Coronary artery (tissue), 2 donors: ENCODE results near the gene KCNQ1.

Source experiments
- DNase-seq: peaks from one replicate; pipeline ENCODE4 v3.0.0-alpha.2; 2017; ENCODE audit warnings: low spot score
- H3K27ac ChIP-seq, 2 donors: fragments of 200-600 bp; sonication (generic); one replicate each; pipeline ENCODE4 v1.5.1; 2016 to 2019
- H3K4me3 ChIP-seq: fragments of 200-600 bp; sonication (generic); 2 replicates; pipeline ENCODE4 v1.5.1; 2016; ENCODE audit warnings: mild to moderate bottlenecking, moderate library complexity
- TF ChIP-seq, protein P1 (sequence below): fragments of 200-600 bp; sonication (generic); IDR thresholded peaks from one replicate; pipeline ENCODE4 v1.5.1; 2019; ENCODE audit warnings: antibody characterized with exemption

KCNQ1 gene

DNA sequence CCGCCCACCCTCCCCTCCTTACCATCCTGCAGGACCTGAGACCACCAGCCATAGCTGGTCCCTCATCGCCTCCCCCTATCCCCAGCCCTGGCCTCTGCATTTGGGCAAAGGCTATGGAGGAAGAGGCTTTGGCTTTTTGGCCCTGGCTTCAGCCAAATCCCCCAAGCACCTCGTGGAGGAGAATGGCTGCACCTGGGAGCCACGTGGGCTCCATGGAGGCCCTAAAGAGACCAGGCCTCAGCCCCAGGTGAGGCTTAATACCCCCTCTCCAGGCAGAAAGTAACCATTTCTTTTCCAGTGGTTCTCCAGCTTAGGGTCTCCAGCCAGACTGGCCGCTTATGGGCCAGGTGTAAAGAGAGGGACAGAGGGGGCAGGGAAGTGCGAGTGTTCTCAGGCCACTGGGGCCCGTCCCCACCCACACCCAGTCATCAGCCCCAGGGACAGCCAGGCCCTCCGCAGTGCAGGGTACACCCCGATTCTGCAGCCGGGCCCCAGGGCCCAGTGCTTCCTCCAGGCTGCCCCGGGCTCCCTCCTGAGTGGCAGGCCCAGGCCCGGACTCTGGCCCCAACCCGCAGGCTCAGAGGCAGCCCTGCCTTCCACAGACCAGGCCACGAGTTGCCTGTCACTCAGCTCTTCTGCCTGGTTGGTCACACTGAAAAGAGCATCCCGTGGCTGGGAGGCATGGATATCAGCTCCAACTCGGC, 414.3 kb downstream of the KCNQ1 start:
- no peak for DNase-seq
- TF ChIP-seq, protein P1, sequence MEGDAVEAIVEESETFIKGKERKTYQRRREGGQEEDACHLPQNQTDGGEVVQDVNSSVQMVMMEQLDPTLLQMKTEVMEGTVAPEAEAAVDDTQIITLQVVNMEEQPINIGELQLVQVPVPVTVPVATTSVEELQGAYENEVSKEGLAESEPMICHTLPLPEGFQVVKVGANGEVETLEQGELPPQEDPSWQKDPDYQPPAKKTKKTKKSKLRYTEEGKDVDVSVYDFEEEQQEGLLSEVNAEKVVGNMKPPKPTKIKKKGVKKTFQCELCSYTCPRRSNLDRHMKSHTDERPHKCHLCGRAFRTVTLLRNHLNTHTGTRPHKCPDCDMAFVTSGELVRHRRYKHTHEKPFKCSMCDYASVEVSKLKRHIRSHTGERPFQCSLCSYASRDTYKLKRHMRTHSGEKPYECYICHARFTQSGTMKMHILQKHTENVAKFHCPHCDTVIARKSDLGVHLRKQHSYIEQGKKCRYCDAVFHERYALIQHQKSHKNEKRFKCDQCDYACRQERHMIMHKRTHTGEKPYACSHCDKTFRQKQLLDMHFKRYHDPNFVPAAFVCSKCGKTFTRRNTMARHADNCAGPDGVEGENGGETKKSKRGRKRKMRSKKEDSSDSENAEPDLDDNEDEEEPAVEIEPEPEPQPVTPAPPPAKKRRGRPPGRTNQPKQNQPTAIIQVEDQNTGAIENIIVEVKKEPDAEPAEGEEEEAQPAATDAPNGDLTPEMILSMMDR = no peak
- no peak overlapping the region for H3K4me3 ChIP-seq
- no peak overlapping the region for H3K27ac ChIP-seq

GRCh38 chr11:2859699-2860037, 414.9 kb downstream of the KCNQ1 start:
- TF ChIP-seq, protein P1 = no peak
- Histone ChIP-seq H3K4me3 (no peak overlapping the region), H3K27ac (no peak overlapping the region)
- DNase-seq = no peak

- H3K27ac ChIP-seq = no peak overlapping the region
- TF ChIP-seq, protein P1 = no peak
- no peak for DNase-seq
- no peak overlapping the region for H3K4me3 ChIP-seq
These were observed 415.8 kb downstream of the KCNQ1 start for GRCh38 chr11:2860636-2861035.

DNA sequence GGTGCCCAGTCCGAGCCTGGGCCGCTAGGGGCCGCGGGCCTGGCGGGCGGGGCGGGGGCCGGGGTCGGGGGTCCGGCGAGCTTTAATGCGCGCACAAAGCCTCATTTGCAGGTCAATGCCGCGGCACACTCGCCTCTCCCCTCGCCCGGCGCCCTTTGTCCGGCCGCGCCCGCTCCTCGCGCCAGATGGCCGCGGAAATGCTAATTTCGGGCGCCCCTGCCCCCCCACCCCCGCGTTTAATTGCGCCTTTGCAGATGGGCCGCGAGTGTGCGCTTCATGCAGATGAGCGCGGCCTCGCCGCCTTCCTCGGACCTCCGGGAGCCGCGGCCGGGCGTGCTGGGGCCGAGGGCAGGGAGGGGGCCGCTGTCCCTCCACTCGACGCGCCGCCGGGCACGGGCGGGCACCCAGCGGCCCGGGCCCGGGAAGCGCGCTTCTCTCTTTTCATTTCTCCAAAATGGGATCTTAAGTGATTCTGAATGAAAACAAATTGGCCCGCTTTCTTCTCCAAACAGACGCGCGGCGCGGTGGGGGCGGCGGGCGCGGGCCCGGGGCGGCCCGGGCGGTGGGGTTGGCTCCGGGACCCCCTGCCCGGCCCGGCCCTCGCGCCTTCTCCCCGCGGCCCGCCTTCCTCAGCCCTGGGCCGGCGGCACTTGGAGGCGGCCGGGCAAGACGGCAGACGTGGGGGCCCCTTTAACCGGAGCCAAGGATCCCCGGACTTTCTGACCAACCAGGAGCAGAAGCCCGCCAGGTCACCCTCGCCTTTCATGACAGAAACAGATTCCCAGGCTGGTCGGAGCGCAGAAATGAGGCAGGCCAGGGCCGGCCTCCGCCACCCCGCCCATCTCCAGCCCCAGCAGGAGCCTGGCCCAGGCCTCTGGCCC, 417.8 kb downstream of the KCNQ1 start:
- H3K27ac ChIP-seq = no peak overlapping the region

DNA sequence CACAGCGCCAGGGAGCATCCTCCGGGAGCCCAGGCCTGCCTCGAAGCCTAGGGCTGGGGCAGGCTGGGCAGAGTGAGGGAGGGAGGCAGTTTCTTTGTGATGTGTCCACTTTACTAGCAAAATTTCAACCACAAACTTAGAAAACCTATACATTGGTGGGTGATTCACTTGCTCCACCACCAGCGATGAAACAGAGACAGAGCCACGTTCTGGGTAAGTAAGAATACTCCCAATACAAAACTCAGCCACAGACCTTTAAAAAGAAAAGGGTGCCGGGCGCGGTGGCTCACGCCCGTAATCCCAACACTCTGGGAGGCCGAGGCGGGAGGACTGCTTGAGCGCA, 418.4 kb downstream of the KCNQ1 start:
- no peak for DNase-seq
- Histone ChIP-seq H3K27ac (no peak overlapping the region), H3K4me3 (peak overlapping the region; percentile 67)
- TF ChIP-seq, protein P1 = no peak

More for the DNA sequence above, 417.8 kb downstream of the KCNQ1 start:
- no peak for DNase-seq
- H3K4me3 ChIP-seq = peak overlapping the region; percentile 67
- TF ChIP-seq, protein P1 = no peak

DNA sequence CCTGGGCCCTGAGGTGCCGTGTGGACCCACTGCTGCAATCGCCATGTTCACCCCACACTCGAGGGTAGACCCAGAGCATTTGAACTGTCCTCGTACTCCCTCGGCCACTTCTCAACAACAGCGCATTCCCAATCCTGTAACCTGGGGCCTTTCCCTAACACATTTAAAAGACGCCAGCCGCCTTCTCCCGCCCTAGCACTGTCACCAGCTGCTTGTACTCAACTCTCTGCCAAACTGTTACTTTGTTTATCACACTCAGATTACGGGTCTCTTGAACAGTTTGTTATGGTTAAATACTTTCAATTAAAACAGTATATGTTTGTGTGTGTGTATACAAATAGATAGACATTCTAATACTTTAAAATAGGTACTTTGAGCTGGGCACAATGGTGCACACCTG, 420.1 kb downstream of the KCNQ1 start:
- Histone ChIP-seq H3K4me3 (no peak overlapping the region), H3K27ac (no peak overlapping the region)
- TF ChIP-seq, protein P1 = no peak
- DNase-seq = no peak
